CD4-positive, alpha-beta T cell treated with Interleukin-6 at 100 ng/mL for 8 hours (primary cell): ENCODE results near the gene EIF3A.
"Not testable (repeated sequence)": the region's sequence is repeated elsewhere in the genome, so short reads cannot be mapped to it uniquely, and the experiment has no call there.

Experiments
- DNase-seq: peaks from one replicate; pipeline ENCODE4 v3.0.0-alpha.2; 2020; ENCODE audit warnings: mixed read lengths, low spot score

Gene EIF3A

DNA sequence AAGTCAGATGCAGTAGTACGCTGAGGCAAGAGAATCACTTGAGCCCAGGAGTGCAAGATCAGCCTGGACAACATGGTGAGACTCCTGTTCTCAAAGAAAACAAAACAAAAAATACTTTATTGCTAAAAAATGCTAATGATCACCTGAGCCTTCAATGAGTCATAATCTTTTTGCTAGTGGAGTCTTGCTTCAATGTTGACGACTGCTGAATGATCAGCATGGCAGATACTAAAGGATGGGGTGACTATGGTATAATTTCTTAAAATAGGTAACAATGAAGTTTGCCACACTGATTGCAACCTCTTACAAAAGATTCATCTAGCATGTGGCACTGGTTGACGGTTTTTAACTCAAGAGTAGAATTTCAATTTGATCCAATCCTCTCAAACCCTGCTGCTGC is 28.8 kb downstream of the EIF3A start:
- DNase-seq: no peak

DNA sequence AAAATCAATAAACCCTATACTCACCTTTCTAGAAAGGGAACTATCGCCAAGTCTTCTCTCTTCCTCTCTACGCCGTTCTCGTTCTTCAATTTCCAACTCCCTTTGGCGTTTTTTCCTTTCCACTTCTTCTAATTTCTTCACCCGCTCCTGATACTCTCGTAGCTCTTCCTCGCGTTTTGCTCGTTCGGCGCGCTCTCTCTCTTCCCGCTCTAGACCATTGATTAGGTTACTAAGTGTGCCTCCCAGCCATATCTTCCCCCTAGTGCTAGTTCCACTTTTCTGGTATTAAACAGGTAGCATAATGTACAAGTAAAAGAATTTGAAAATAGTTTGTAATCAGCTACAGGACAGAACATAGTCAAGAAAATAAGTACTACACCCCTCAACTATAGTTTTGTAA is 30.8 kb downstream of the EIF3A start:
- DNase-seq: no peak

DNA sequence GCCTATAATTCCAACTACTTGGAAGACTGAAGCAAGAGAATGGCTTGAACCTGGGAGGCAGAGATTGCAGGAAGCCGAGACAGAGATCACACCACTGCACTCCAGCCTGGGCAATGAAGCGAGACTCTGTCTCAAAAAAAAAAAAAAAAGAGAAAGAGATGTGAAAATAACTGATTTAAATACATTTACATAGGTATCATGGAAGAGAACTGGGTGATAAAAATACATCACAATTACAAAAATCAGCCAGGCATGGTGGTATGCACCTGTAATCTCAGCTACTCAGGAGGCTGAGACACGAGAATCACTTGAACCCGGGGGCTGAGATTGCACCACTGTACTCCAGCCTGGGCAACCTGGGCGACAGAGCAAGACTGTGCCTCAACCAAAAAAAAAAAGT is 31.3 kb downstream of the EIF3A start:
- DNase-seq: no peak

DNA sequence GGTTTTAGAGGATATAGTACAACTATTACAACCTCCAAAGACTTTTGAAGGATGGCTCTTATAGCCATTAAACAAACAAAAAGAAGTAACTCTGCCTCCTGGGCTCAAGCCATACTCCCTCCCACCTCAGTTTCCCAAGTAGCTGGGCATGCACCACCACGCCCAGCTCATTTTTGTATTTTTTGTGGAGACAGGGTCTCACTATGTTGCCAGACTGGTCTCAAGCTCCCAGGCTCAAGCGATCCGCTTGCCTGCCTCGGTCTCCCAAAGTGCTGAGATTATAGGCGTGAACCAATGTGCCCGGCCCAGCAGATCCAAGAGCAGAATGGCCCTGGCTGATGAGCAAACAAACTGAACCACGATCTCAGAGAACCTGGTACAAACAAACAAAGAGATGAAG is 35.1 kb downstream of the EIF3A start:
- DNase-seq: no peak

DNA sequence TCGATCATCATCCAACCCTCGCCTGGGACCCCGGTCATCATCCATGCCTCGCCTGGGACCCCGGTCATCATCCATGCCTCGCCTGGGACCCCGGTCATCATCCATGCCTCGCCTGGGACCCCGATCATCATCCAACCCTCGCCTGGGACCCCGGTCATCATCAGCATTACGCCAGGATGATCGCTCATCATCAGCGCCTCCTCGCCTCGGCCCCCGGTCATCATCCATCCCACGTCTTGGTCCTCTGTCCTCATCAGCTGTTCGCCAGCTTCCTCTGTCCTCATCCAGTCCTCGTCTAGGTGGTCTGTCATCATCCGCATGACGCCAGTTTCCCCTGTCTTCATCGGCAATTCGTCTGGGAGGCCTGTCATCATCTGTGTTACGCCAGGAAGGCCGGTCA is 38.4 kb downstream of the EIF3A start:
- DNase-seq: no peak

DNA sequence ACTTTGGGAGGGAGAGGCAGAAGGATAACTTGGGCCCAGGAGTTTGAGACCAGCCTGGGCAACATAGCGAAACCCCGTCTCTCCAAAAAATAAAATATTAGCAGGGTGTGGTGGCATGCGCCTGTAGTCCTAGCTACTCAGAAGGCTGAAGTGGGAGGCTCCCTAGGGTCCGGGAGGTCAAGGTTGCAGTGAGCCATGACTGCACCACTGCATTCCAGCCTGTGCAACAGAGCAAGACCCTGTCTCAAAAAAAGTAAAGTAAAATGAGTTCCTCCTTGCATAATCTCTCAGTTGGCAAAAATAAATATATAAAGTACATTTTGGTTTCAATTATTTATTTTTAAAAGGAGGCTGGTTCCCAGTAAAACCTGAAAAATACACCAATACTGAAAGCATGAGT is 39.3 kb downstream of the EIF3A start:
- DNase-seq: no peak

DNA sequence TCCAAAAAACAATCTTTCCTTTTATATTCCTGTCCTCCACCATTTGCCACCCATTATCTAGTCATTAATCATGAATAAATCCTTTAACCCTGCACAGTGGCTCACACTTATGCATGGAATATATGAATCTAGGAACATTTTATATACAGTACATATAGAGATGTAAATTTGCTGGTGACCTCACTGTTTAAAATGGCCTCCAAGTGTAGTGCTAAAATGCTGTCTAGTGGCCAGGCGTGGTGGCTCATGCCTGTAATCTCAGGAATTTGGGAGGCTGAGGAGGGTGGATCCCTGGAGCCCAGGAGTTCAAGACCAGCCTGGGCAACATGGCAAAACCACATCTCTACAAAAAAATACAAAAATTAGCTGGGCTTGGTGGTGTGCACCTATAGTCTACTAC is 41.5 kb downstream of the EIF3A start:
- DNase-seq: no peak

DNA sequence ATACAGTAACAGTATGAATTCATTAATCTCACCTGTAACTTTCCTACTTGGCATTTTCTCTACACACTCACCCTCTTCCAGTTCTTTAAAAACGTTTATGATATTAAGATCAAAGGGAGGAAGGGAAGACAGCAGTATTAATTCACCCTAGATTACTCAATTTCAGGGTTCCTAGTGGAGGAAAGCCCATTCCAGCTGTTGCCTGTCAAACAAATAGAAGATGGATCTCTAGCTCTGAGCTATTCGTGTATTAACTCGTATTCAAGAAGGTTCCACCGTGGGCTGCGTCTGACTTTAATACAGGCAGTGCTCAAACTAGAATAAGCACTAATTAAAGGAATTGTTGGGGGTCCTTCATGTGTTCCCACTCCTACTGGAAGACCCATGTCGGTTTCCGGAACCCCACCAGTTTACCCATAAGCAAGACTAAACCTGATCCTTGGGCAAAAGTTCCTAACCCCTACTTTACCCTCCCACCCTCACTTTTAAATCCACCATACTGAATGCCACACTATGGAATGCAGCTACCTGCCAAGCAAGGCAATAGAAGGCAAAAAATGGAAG is 49.0 kb downstream of the EIF3A start:
- DNase-seq: no peak

DNA sequence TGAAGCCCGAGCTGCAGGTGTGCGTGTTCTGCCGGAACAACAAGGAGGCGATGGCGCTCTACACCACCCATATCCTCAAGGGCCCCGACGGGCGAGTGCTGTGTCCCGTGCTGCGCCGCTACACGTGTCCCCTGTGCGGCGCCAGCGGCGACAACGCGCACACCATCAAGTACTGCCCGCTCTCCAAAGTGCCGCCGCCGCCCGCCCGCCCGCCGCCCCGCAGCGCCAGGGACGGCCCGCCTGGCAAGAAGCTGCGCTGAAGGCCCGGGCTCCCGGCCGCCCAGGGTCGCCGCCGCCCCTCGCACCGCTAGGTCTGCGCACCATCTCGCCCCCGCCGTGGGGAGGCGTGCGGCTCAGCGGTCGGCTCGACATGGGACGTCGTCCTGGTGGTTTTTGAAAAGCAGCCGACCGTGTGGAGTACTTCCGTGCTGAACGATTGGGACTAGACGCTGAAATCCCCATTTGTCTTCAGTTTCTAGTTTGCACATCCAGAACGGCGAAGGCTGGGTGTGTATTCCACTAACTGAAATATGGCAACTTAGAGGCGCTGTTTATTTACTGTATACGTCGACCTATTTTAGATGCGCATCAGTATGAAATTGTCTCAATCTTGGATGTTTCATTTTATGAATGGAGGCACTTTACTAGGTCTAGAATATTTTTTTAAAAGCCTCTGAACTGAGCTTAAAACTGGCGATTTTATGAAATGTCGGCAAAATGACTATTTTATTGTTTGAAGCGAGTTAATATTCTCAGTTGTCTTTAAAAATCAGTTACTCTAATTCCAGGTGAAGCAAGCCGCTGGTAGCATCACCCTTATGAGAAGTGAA is 50.0 kb downstream of the EIF3A start:
- peak; percentile 28 for DNase-seq

DNA sequence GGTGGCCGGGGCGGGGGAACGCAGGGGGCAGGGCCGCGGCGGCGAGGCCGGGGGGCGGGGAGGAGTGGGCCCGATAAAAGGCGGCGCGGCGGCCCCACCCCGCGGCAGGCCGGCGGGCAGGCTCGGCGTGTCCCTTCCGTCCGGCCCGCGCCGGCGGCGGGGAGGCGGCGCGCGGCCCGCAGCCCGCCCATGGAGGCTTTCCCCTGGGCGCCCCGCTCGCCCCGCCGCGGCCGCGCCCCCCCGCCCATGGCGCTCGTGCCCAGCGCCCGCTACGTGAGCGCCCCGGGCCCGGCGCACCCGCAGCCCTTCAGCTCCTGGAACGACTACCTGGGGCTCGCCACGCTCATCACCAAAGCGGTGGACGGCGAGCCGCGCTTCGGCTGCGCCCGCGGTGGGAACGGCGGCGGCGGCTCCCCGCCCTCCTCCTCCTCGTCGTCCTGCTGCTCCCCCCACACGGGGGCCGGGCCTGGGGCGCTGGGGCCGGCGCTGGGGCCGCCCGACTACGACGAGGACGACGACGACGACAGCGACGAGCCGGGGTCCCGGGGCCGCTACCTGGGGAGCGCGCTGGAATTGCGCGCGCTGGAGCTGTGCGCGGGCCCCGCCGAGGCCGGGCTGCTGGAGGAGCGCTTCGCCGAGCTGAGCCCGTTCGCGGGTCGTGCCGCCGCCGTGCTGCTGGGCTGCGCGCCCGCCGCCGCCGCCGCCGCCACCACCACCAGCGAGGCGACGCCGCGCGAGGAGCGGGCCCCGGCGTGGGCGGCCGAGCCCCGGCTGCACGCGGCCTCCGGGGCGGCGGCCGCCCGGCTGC is 50.8 kb downstream of the EIF3A start, which contains the start of gene NANOS1:
Gene NANOS1, plus strand, starts transcription at position 102 of the 808 bp plus-strand sequence. Its CDS starts 88 bp downstream, at position 190.
- no peak for DNase-seq

DNA sequence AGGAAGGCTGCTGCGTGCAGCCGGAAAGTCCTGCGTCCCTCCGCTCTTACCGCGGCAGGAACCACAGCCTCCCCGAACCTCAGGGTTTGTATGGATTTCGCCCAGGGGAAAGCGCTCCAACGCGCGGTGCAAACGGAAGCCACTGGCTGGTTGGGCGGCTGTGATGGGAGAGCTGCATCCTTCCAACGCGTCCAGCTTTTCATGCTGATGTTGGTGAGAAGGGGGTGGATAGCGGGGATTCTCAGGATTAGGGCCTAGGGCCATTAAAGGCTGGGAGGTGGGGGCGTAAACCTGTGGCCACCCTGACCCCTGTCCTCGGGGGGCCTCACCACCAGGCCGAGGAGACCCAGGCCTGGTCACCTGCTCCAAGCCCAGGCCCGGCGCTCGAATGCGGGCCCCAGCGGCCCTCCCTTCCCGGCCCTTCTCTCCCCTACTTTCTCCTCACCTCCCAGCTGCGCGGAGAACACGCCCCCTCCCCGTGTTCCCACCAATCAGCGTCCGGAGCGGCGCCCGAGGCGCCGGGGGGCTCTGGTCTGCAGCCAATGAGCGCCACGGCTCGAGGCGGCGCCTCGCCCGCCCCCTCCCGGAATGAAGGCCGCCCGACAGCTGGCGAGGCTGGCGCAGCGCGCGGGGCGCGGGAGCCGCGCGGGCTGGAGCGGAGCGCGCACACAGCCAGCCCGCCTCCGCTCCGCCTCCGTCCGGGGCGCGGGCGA is 51.6 kb downstream of the EIF3A start:
- peak; percentile 80 for DNase-seq

DNA sequence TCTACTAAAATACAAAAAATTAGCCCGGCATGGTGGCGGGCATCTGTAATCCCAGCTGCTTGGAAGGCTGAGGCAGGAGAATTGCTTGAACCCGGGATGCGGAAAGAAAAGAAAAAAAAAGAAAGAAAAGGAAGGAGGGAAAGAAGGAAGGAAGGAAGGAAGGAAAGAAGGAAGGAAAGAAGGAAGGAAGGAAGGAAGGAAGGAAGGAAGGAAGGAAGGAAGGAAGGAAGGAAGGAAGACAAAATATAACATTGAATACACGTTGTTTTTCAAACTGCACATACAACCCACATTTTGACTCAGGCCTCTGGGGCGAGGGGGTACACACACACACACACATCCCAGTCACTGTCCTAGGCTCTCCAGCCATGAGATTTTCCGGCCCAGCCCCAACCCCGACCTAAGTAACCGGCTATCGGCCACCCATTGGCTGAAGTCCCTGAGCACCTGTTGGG is 52.1 kb downstream of the EIF3A start:
- not testable (repeated sequence) for DNase-seq

DNA sequence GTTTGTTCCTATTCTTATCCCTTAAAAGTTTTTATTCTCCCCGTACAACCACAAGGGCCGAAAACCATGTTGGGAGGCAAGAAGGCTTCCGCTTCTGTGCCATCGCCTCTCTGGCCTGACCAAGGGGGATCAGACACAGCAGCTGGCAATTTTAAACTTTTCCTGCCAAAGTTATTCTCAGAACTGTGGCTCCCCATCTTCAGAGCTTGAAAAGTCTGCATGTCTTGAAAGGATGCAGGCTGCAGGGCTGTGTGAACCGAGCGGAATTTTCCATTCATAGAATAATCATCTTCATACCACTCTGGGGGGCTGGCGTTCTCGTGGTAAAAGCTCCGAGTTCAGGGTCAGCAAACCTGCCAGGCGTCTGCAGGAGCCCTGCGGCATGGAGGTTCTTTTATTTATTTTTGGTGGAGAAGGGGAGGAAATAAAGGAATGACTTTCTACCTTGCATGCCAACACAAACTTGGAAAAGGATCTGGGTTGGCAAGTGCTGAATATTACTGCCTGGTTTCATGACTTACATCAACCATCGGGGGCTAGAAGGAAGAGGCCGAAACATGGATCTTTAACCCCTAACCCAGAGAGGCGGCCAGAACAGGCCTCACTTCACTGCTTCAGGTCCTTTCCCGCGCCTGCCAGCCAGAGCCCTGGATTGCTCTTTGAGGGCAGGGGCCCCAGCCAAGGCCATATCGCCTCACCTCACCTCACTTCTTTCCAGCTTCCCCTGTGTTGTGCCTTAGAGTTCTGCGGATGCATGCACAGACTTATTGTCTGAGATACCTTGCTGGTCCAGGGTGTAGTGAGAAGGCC is 54.1 kb downstream of the EIF3A start:
- no peak for DNase-seq

DNA sequence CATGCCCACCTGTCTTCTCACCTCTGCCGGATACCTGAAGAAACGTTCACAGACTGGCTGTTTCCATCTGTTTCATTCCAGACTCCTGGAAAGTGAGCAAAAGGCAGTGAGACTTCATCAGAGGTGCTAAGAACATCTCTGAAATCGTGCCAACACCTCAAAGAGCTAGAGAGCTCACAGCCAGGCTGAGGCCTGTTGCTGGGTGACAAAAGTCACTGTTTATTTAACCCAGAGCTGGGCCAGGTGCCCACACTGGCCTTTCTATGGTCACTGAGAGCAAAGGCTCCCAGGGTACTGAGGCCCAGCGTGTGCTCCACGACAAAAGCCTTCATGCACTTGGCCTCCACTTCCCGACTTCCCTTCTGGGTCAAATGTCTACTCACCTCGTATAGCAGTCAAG is 54.8 kb downstream of the EIF3A start:
- DNase-seq: no peak

DNA sequence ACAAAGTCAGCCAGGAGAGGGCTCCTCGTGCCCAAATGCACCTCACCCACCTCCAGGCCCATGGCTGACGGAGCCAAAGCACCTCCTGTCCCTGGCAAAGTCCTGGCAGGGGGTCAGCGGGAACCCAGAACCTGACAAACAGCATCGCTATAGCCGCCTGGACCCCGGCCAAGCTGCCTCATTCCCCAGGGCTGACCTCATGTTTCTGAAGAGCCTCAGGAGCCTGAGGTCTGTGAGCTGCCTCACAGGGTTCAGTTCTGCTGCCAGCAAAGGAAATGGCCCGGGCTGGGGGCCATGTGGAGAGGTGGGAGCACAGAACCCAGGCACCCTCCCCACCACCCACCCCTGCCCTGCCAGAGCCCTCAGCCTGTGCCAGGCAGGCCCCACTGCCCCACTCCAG is 55.3 kb downstream of the EIF3A start:
- no peak for DNase-seq

DNA sequence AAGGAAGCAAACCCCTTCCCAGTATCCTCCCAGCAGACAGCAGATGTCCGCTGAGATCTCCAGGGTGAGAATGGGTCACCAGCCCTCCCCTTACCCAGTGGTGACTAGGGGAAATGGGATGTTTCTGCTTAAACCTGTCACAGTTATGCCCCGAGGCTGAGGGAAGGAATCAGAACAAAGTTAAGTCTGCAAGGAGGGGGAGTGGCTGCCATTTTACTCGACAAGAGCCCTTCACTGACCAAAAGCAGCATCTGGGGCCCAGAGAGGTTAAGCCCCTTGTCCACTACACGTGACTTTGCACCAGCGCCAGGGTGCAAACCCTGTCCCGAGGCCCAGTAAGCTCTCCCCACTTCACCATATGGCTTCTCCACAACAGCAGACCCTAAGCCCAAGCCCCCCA is 55.7 kb downstream of the EIF3A start:
- no peak for DNase-seq

DNA sequence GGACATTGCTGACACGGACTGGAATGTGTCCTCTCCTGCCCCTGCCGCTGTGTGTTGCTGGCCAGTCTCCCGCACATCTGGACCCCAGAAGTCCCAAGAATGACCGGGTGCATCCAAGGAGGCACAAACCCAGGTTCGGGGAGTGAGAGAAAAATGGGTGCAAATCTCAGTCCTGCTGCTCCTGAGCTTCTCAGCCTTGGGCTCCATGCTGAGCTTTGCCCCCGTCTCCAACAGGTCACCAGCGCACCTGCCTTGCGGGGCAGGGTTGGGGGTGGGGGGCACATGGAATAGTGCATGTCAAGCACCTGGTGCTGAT is 57.1 kb downstream of the EIF3A start:
- DNase-seq: no peak

DNA sequence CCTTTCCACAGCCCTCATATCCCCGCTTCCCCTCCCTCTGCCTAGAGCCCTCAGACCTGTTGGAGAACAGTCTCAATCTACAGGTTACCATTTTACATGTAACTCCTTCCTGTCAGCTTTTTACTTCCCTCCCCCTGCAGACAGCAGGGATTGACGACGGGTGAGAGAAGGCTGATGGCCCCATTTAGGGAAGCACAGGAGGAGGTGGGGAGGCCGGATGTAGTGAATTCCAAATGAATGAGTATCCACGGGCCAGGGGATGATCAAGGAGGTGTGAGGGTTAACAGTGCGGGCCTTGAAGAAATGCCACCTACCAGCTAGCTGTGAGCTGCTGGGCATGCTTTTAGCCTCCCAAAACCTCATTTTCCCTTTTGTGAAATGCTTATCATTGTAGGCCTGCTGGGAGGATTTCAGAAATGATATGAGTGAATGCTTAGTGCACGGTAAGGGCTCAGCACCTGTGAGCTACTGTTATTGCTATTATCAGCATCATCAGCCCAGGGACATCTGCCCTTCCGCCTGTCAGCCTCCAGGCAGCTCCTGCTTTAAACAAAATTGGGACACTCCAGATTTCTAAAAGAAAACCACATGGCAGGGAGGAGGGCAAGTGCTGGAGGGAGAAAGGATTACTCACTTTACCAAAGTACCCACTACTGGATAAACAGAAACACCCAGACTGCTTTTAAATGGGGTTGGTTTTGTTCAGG is 57.6 kb downstream of the EIF3A start:
- DNase-seq: no peak

DNA sequence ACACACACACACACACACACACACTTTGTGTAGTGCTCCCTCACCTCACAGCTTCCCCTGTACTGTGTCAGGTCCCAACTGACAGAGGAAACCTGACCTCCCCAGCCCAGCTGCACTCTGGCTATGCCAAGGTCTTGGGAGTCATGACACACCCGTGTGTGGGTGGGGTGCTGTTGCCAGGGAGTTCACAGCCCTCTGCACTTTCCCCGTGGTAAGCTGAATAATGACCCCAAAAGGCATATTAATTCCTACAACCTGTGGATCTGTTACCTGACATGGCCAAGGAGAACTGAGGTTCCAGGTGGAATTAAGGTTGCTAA is 60.0 kb downstream of the EIF3A start:
- DNase-seq: no peak

DNA sequence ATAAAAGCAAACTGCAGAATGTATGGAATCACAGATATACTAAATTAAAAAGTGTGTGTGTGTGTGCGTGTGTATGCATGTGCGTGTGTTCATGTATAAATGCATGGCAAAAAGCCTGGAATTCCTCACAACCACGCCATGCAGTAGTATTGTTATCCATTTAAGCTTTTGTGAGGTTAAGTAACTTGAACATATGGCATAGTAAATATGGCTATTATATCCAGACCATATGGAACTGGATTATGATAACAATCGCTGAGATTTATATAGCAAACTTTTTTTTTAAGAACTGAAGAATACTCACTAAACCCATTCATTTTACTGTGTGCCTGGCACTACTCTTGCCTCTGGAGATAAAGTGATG is 73.4 kb downstream of the EIF3A start:
- no peak for DNase-seq
